Smooth muscle cell (in vitro differentiated cells): ENCODE data around the gene IRF2BPL. TPM values are rescaled to one million over a fixed set of nuclear protein-coding genes. Genes with fewer than 3 reads are reported as not detected.

Experiments
- DNase-seq: peaks from one replicate; lab custom pipeline; 2025; ENCODE audit not compliant: unreplicated experiment; lab: John Stamatoyannopoulos, UW
- H2AFZ ChIP-seq: fragments of 200-600 bp; sonication (generic); 2 replicates; pipeline ENCODE4 v1.6.0; 2016; ENCODE audit warnings: antibody characterized with exemption, low read depth, mild to moderate bottlenecking
- H3F3A ChIP-seq: fragments of 200-600 bp; sonication (generic); 2 replicates; pipeline ENCODE4 v1.6.0; 2017; ENCODE audit warnings: antibody characterized with exemption, low read depth
- H3K27ac ChIP-seq: fragments of 200-600 bp; sonication (generic); 2 replicates; pipeline ENCODE4 v1.5.1; 2016; ENCODE audit warnings: low read depth, mild to moderate bottlenecking
- H3K27me3 ChIP-seq: fragments of 200-600 bp; sonication (generic); 2 replicates; pipeline ENCODE4 v1.6.1; 2016; ENCODE audit warnings: low read depth, mild to moderate bottlenecking
- H3K36me3 ChIP-seq: fragments of 200-600 bp; sonication (generic); 2 replicates; pipeline ENCODE4 v1.5.1; 2016; ENCODE audit warnings: low read depth
- H3K4me1 ChIP-seq: fragments of 200-600 bp; sonication (generic); 2 replicates; pipeline ENCODE4 v1.5.1; 2016; ENCODE audit warnings: low read depth
- H3K4me2 ChIP-seq: fragments of 200-600 bp; sonication (generic); 2 replicates; pipeline ENCODE4 v1.6.0; 2016; ENCODE audit warnings: mild to moderate bottlenecking
- H3K4me3 ChIP-seq: fragments of 200-600 bp; sonication (generic); 2 replicates; pipeline ENCODE4 v1.5.1; 2016; ENCODE audit warnings: mild to moderate bottlenecking
- H3K79me2 ChIP-seq: fragments of 200-600 bp; sonication (generic); 2 replicates; pipeline ENCODE4 v1.6.0; 2016; ENCODE audit warnings: low read depth, mild to moderate bottlenecking
- H3K9ac ChIP-seq: fragments of 200-600 bp; sonication (generic); 2 replicates; pipeline ENCODE4 v1.6.0; 2016; ENCODE audit warnings: low read depth
- H3K9me3 ChIP-seq: fragments of 200-600 bp; sonication (generic); replicated peaks from 2 replicates; pipeline ENCODE4 v1.5.1; 2016; ENCODE audit warnings: low read depth
- H4K20me1 ChIP-seq: fragments of 200-600 bp; sonication (generic); 2 replicates; pipeline ENCODE4 v1.6.0; 2016; ENCODE audit warnings: low read depth
- WGBS: methylation state at CpG from one replicate; pipeline ENCODE4 v1.1.7; 2016; ENCODE audit warnings: low lambda C conversion rate; 5-methylcytosine and 5-hydroxymethylcytosine counted together
- polyA plus RNA-seq: library from polyadenylated mRNA; unstranded; fragments of >200 nt; fragmentation: Nextera tagmentation; extraction: Ambion mirVana; gene quantifications from 2 replicates; pipeline ENCODE4 v1.2.1, GENCODE V29; 2016
- total RNA-seq: library from RNA; depleted of rRNA; stranded (reverse); fragments of >200 nt; gene quantifications from 2 replicates; pipeline ENCODE4 v1.2.3, GENCODE V29; 2014
- TF ChIP-seq, protein P1 (sequence below): fragments of 200-600 bp; sonication (generic); IDR thresholded peaks from 2 replicates; pipeline ENCODE4 v1.5.1; 2017; ENCODE audit warnings: borderline replicate concordance, mild to moderate bottlenecking, antibody characterized with exemption; ENCODE audit not compliant: insufficient read depth, poor library complexity, severe bottlenecking

IRF2BPL gene
- total and polyA plus RNA-seq, 2 experiments from 2014 or later = 33.9 to 66.3 TPM

GRCh38 chr14:77055981-77056380, 27.5 kb upstream of the IRF2BPL start:
- DNase-seq = no peak
- no peaks in the 10 kb centered on the region for H3K36me3 ChIP-seq
- 90% methylated on average over 3 of the region's 3 CpGs for WGBS
- H3K9me3 ChIP-seq = no peaks in the 10 kb centered on the region
- no peak overlapping the region for H2AFZ ChIP-seq
- no peak overlapping the region for H3K27ac ChIP-seq
- TF ChIP-seq, protein P1, sequence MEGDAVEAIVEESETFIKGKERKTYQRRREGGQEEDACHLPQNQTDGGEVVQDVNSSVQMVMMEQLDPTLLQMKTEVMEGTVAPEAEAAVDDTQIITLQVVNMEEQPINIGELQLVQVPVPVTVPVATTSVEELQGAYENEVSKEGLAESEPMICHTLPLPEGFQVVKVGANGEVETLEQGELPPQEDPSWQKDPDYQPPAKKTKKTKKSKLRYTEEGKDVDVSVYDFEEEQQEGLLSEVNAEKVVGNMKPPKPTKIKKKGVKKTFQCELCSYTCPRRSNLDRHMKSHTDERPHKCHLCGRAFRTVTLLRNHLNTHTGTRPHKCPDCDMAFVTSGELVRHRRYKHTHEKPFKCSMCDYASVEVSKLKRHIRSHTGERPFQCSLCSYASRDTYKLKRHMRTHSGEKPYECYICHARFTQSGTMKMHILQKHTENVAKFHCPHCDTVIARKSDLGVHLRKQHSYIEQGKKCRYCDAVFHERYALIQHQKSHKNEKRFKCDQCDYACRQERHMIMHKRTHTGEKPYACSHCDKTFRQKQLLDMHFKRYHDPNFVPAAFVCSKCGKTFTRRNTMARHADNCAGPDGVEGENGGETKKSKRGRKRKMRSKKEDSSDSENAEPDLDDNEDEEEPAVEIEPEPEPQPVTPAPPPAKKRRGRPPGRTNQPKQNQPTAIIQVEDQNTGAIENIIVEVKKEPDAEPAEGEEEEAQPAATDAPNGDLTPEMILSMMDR = no peak
- no peaks in the 10 kb centered on the region for H3K79me2 ChIP-seq
- no peak overlapping the region for H3K4me2 ChIP-seq
- H3K9ac ChIP-seq = no peak overlapping the region
- H4K20me1 ChIP-seq = no peaks in the 10 kb centered on the region
- H3K4me1 ChIP-seq = no peaks in the 10 kb centered on the region
- H3K4me3 ChIP-seq = no peak overlapping the region
- peaks cover 4% of the 10 kb centered on the region for H3F3A ChIP-seq
- H3K27me3 ChIP-seq = no peaks in the 10 kb centered on the region

GRCh38 chr14:77055306-77055705, 26.8 kb upstream of the IRF2BPL start:
- Histone ChIP-seq H3F3A (peaks cover 4% of the 10 kb centered on the region), H3K4me3 (no peak overlapping the region), H3K4me1 (no peaks in the 10 kb centered on the region), H3K9ac (no peak overlapping the region), H3K79me2 (no peaks in the 10 kb centered on the region), H3K4me2 (no peak overlapping the region), H3K36me3 (no peaks in the 10 kb centered on the region), H4K20me1 (no peaks in the 10 kb centered on the region), H3K27ac (no peak overlapping the region), H3K27me3 (no peaks in the 10 kb centered on the region), H3K9me3 (no peaks in the 10 kb centered on the region), H2AFZ (no peak overlapping the region)
- TF ChIP-seq, protein P1 = no peak
- DNase-seq = no peak
- 93% methylated on average over 5 of the region's 5 CpGs for WGBS

DNA sequence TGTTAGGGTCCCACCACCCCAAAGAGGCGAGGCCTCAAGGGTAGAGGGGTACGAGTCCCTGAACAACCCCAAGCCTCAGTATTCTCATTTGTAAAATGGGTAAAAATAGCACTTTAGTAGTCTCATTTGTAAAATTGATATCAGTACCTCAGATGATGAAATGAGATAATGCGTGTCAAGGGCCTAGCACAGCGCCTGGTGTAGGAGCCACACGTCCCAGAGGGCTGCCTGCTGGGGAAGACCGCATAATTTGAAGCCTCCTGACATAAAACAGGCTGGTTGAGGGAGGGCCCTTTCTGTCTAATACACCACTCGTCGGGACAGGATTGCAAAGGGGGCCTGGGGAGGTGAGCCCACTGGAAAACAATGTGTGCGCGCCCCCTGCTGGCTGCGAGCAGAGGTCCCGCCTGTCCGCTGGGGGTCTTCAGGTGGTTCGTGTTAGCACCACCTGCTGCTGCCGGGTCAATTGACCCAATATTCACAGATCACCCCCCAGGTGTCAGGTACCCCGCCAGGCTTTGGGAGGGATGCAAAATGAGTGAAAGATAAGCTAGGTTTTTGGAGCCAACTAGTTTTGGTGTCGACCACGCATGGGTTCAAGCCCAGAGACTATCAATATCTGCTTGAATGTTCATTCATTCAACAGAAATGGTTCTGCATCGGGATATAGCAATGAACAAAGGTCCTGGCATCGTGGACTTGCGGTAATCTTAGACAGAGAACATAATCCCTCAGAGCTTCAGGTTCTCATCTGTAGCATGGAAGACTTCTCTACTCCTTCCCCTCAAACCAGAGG, 24.7 kb upstream of the IRF2BPL start:
- H4K20me1 ChIP-seq = no peaks in the 10 kb centered on the region
- no peaks in the 10 kb centered on the region for H3K4me1 ChIP-seq
- no peaks in the 10 kb centered on the region for H3K27me3 ChIP-seq
- peak; percentile 42 for DNase-seq
- no peak overlapping the region for H2AFZ ChIP-seq
- peak overlapping the region; percentile 26 for H3K27ac ChIP-seq
- WGBS = 25% methylated on average over 21 of the region's 21 CpGs
- no peaks in the 10 kb centered on the region for H3K79me2 ChIP-seq
- H3K9ac ChIP-seq = no peak overlapping the region
- TF ChIP-seq, protein P1 = peak; percentile 96
- H3F3A ChIP-seq = peaks cover 4% of the 10 kb centered on the region
- peak overlapping the region; percentile 3 for H3K4me2 ChIP-seq
- H3K36me3 ChIP-seq = no peaks in the 10 kb centered on the region
- no peak overlapping the region for H3K4me3 ChIP-seq
- H3K9me3 ChIP-seq = no peaks in the 10 kb centered on the region
